Upper lobe of left lung (tissue), 6 donors: ENCODE data around the gene WFDC6. TPM values are rescaled to one million over a fixed set of nuclear protein-coding genes. Genes with fewer than 3 reads are reported as not detected.

Source experiments
- ATAC-seq, 2 donors: fragments of 200-7000 bp; cut with Tn5 transposase; one replicate each; pipeline ENCODE4 v1.9.1; 2022; ENCODE audit warnings: mild to moderate bottlenecking in 2 of 2, moderate library complexity in 2 of 2; ENCODE audit not compliant: low FRiP score in 2 of 2
- DNase-seq, 2 donors: peaks; one replicate each; pipeline ENCODE4 v3.0.0-alpha.2; 2019 to 2020
- H3K27ac ChIP-seq, 4 donors: fragments of 200-600 bp; sonication (generic); one replicate each; pipeline ENCODE4 v1.5.1; 2016 to 2019
- H3K27me3 ChIP-seq, 4 donors: fragments of 200-600 bp; sonication (generic); one replicate each; pipeline ENCODE4 v1.5.1; 2017 to 2019
- H3K36me3 ChIP-seq, 4 donors: fragments of 200-600 bp; sonication (generic); one replicate each; pipeline ENCODE4 v1.5.1; 2016 to 2019
- H3K4me1 ChIP-seq, 4 donors: fragments of 200-600 bp; sonication (generic); one replicate each; pipeline ENCODE4 v1.5.1; 2018 to 2019
- H3K4me3 ChIP-seq, 4 donors: fragments of 200-600 bp; sonication (generic); one replicate each; pipeline ENCODE4 v1.5.1; 2017 to 2019; ENCODE audit warnings: mild to moderate bottlenecking in 2 of 4, moderate library complexity in 1 of 4
- H3K9me3 ChIP-seq, 4 donors: fragments of 200-600 bp; sonication (generic); one replicate each; pipeline ENCODE4 v1.5.1; 2018 to 2019
- EP300 ChIP-seq, 4 donors: sonication (generic); formaldehyde crosslinking; IDR thresholded peaks; one replicate each; pipeline ENCODE4 v1.5.1; 2017; ENCODE audit warnings: antibody characterized with exemption in 4 of 4, control low read depth in 2 of 4
- POLR2A ChIP-seq, 4 donors: fragments of 450-650 bp; IDR thresholded peaks; one replicate each; pipeline ENCODE4 v1.5.1; 2016 to 2017; ENCODE audit warnings: antibody characterized with exemption in 4 of 4, mild to moderate bottlenecking in 2 of 4
- POLR2AphosphoS5 ChIP-seq, 2 donors: sonication (generic); formaldehyde crosslinking; IDR thresholded peaks; one replicate each; pipeline ENCODE4 v1.5.1; 2017; ENCODE audit warnings: antibody characterized with exemption in 2 of 2
- WGBS, 2 donors: methylation state at CpG; one replicate each; pipeline ENCODE4 v1.1.5; 2017 to 2018; 5-methylcytosine and 5-hydroxymethylcytosine counted together
- total RNA-seq, 6 donors: library from RNA; depleted of rRNA in 4 of 6; stranded (reverse); fragments of >200 nt in 4 of 6; gene quantifications; one replicate each; pipeline versions ENCODE4 v1.1.0 to v1.2.1, GENCODE V29; 2016 to 2021
- TF ChIP-seq, protein P1 (sequence below), 6 experiments: fragments of 450-650 bp in 4 of 6; fragments of 200-600 bp in 2 of 6; sonication (generic) in 2 of 6; IDR thresholded peaks; one replicate each; pipeline ENCODE4 v1.5.1; 2016 to 2019; ENCODE audit warnings: antibody characterized with exemption in 6 of 6
- donor health status: DM: no; HTN: no; CAD: no; lungs with moderate emphysema.
- donor health status: DM: no; HTN: yes; CAD: no; lungs with severe emphysema.

WFDC6 gene
- total RNA-seq, 6 donors from 2014 or later = 1.6 to 1.8 TPM; not detected in 4

DNA sequence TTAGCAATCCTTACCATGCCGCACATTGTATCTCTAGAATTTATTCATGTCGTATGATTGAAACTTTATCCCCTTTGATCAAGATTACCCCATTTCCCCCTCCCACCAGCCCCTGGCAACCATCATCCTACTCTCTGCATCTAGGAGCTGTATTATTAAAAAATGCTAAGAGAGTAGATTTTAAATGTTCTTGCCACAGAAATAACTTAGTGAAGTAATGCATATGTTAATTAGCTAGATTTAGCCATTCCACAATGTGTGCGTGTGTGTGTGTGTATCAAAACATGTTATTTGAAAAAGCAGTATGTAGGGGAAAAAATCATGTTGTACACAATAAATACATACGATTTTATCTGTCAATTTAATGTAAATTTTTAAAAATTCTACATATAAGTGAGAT, 12.0 kb downstream of the WFDC6 start:
- TF ChIP-seq EP300 (IDR thresholded peaks at IDR 0.05) (no peak), POLR2AphosphoS5 (IDR thresholded peaks at IDR 0.05) (no peak), POLR2A (IDR thresholded peaks at IDR 0.05) (no peak)
- TF ChIP-seq, protein P1, sequence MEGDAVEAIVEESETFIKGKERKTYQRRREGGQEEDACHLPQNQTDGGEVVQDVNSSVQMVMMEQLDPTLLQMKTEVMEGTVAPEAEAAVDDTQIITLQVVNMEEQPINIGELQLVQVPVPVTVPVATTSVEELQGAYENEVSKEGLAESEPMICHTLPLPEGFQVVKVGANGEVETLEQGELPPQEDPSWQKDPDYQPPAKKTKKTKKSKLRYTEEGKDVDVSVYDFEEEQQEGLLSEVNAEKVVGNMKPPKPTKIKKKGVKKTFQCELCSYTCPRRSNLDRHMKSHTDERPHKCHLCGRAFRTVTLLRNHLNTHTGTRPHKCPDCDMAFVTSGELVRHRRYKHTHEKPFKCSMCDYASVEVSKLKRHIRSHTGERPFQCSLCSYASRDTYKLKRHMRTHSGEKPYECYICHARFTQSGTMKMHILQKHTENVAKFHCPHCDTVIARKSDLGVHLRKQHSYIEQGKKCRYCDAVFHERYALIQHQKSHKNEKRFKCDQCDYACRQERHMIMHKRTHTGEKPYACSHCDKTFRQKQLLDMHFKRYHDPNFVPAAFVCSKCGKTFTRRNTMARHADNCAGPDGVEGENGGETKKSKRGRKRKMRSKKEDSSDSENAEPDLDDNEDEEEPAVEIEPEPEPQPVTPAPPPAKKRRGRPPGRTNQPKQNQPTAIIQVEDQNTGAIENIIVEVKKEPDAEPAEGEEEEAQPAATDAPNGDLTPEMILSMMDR (IDR thresholded peaks at IDR 0.05) = no peak

DNA sequence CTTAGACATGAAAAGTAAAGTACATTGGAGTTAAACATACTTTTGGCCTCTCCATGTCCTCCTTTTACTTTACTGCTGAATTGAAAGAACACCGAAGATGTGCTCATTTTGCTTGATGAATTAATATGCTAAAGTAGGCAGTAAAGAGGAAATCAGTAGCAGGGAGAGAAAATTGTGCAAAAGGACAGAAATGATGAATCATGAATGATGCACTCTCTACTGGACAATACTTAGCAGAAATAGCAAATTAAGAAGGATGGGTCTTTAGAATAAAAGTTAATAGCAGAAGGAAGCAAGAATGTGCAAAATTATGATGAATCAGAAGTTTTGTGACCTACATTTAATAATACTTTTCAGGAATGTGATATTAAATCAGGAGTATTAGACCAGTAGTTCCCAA, 15.5 kb downstream of the WFDC6 start:
- ATAC-seq = no peak

More for the DNA sequence above, 12.0 kb downstream of the WFDC6 start:
- Histone ChIP-seq H3K27me3 (no peaks in the 10 kb centered on the region), H3K27ac (no peak overlapping the region), H3K36me3 (no peaks in the 10 kb centered on the region), H3K9me3 (no peaks in the 10 kb centered on the region), H3K4me3 (no peak overlapping the region), H3K4me1 (no peaks in the 10 kb centered on the region)
- DNase-seq = no peak
- 73 to 75% methylated on average over 4 of the region's 4 CpGs for WGBS, 2 donors
- ATAC-seq = no peak

GRCh38 chr20:45518282-45518681, 21.0 kb downstream of the WFDC6 start:
- peak overlapping the region in 1 of 4 donors; percentile 23 for H3K27ac ChIP-seq
- no peaks in the 10 kb centered on the region for H3K27me3 ChIP-seq
- ATAC-seq = peak in 1 of 2 donors; percentile 82
- WGBS, 2 donors = 35 to 48% methylated on average over 2 of the region's 2 CpGs
- no peaks in the 10 kb centered on the region for H3K9me3 ChIP-seq
- DNase-seq = peak in 1 of 2 donors; percentile 84
- TF ChIP-seq POLR2AphosphoS5 (IDR thresholded peaks at IDR 0.05) = no peak
- TF ChIP-seq, protein P1 (IDR thresholded peaks at IDR 0.05) = no peak
- no peak for TF ChIP-seq POLR2A (IDR thresholded peaks at IDR 0.05)
- TF ChIP-seq EP300 (IDR thresholded peaks at IDR 0.05) = no peak
- no peaks in the 10 kb centered on the region for H3K36me3 ChIP-seq
- H3K4me1 ChIP-seq = peaks cover 0 to 10% (median 0%) of the 10 kb centered on the region in 4 donors
- H3K4me3 ChIP-seq = no peak overlapping the region

More for the DNA sequence above, 15.5 kb downstream of the WFDC6 start:
- Histone ChIP-seq H3K36me3 (no peaks in the 10 kb centered on the region), H3K4me3 (no peak overlapping the region), H3K9me3 (no peaks in the 10 kb centered on the region), H3K27ac (no peak overlapping the region), H3K4me1 (peaks cover 0 to under 1% (median 0%) of the 10 kb centered on the region in 4 donors), H3K27me3 (no peaks in the 10 kb centered on the region)
- no peak for TF ChIP-seq EP300 (IDR thresholded peaks at IDR 0.05)
- TF ChIP-seq POLR2AphosphoS5 (IDR thresholded peaks at IDR 0.05) = no peak
- TF ChIP-seq, protein P1 (IDR thresholded peaks at IDR 0.05) = no peak
- TF ChIP-seq POLR2A (IDR thresholded peaks at IDR 0.05) = no peak
- DNase-seq = no peak
- 56 to 72% methylated on average over 1 of the region's 1 CpG for WGBS, 2 donors

- H3K9me3 ChIP-seq = no peaks in the 10 kb centered on the region
- H3K4me3 ChIP-seq = no peak within 1 kb of the TSS
- no peaks in the 10 kb centered on the region for H3K27me3 ChIP-seq
- peak in 1 of 2 donors; percentile 44 for DNase-seq
- no peak for TF ChIP-seq EP300 (IDR thresholded peaks at IDR 0.05)
- no peak for ATAC-seq
- peaks cover 0 to 10% (median 0%) of the 10 kb centered on the region in 4 donors for H3K4me1 ChIP-seq
- H3K36me3 ChIP-seq = no peaks in the 10 kb centered on the region
- WGBS, 2 donors = 72 to 81% methylated on average over 5 of the region's 5 CpGs
- H3K27ac ChIP-seq = no peak within 1 kb of the TSS
These were observed 24.0 kb downstream of the WFDC6 start, which contains the start of gene SPINT3 for GRCh38 chr20:45515147-45515913. Gene SPINT3, minus strand, starts transcription at chr20:45515622. Its CDS starts 14 bp downstream, at chr20:45515608.

GRCh38 chr20:45510242-45510862, 28.9 kb downstream of the WFDC6 start:
- Histone ChIP-seq H3K36me3 (no peaks in the 10 kb centered on the region), H3K27me3 (no peaks in the 10 kb centered on the region), H3K4me1 (no peaks in the 10 kb centered on the region), H3K27ac (no peak overlapping the region), H3K9me3 (no peaks in the 10 kb centered on the region), H3K4me3 (no peak overlapping the region)
- DNase-seq (no peak), ATAC-seq (no peak)
- TF ChIP-seq, protein P1 (IDR thresholded peaks at IDR 0.05) = no peak
- TF ChIP-seq EP300 (IDR thresholded peaks at IDR 0.05) = no peak
- no peak for TF ChIP-seq POLR2AphosphoS5 (IDR thresholded peaks at IDR 0.05)
- TF ChIP-seq POLR2A (IDR thresholded peaks at IDR 0.05) = no peak
- 82 to 89% methylated on average over 5 of the region's 5 CpGs for WGBS, 2 donors
